ENCODE results near the gene EGR1.

DNA sequence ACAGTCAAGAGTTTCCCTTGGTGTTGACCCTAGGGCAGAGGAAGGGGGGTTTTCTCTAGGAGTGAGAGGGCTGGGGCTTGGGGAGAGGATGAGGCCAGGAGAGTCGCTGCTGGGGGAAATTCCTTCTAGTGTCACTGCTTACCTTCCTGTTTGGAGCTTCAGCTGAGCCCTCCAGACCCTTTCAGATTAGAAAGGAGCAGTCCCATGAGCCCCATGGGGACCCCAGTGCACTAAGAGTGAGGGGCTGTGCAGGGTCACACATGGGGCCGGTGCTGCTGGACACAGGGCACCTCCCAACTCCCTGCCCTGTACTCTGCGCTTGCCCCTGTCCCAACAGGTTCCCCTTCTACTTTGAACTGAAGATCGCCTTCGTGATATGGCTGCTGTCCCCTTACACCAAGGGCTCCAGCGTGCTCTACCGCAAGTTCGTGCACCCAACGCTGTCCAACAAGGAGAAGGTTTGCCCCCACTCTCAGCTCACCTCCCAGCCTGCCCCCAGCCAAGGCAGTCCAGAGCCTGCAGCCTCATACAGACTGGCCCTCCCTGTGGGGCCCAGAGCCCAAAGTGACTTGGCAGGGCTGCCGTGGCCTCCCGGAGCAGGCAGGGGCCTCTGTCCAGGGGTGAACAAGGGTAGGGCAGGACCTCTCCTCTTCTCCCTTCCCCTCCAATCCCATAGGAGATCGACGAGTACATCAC lies 21.1 kb upstream of the EGR1 start:
- TF ChIP-seq EZH2 (IDR thresholded peaks at IDR 0.05; ENCODE audit: low read length, unreplicated experiment) (no peak), CTCF (conservative IDR thresholded peaks at IDR 0.05; ENCODE audit: low read depth, low read length) (no peak)
